Activated effector memory CD4-positive, alpha-beta T cell treated with Interleukin-2 at 50 U/mL for 16 hours (primary cell): ENCODE measurements around the gene ARHGEF16.

Experiments
- DNase-seq: peaks from one replicate; pipeline ENCODE4 v3.0.0-alpha.2; 2020

The ARHGEF16 gene

DNA sequence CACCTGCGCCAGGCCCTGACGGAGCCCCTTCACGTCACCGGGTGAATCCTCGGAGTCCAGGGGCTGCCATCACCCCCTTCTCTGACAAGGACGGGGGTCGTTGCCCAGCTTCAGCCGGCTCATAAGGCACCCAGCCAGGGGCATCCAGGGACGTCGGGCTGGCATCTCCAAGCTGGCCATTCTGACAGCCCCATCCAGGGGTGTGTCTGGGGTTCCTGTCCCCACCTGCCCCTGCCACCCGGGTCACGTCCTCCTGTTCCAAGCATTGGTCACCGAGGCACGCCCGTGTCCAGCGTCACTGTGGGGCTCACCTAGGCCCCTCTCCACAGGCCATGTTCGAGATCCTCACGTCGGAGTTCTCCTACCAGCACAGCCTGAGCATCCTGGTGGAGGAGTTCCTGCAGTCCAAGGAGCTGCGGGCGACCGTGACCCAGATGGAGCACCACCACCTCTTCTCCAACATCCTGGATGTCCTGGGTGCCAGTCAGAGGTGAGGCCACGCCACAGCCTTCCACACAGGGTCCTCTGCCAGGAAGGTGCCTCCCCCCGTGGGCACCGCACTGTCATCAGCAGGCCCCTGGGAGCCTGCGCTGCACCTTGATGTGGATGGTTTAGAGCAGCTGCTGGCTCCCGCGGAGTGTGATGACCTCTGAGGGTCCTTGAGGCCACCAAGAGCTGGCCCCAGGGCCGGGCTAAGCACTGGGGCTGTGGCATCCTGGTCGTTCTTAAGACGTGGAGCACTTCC lies 14.8 kb downstream of the ARHGEF16 start:
- no peak for DNase-seq

DNA sequence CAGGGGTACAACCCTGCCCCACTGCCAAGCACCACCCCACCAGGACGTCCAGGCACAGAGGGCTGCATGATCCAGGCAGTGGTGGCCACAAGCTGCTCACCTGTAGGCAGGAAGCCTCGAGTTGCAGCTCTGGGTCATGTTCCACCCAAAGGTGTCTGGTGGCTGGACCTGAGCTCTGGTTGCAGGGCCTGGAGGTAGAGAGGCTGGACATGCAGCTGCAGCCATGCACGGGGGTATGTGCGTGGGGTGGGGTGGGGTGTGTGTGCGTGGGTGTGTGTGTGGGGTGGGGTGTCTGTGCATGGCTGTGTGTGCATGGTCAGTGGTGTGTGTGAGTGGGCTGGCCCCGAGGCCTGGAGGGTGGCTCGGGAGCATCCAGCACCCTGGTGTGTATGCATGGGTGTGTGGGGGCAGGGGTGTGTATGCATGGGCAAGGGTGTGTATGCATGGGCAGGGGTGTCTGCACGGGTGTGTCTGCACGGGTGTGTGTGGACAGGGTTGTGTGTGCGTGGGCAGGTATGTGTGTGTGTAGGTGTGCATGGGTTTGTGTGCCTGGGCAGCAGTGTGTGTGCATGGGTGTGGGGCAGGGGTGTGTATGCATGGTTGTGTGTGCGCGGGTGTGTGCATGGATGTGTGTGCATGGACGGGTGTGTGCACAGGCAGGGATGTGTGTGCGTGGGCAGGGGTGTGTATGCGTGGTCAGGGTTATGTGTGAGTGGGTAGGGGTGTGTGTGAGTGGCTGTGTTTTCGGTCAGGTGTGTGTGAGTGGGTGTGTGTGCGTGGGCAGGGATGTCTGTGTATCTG lies 15.6 kb downstream of the ARHGEF16 start:
- no peak for DNase-seq

DNA sequence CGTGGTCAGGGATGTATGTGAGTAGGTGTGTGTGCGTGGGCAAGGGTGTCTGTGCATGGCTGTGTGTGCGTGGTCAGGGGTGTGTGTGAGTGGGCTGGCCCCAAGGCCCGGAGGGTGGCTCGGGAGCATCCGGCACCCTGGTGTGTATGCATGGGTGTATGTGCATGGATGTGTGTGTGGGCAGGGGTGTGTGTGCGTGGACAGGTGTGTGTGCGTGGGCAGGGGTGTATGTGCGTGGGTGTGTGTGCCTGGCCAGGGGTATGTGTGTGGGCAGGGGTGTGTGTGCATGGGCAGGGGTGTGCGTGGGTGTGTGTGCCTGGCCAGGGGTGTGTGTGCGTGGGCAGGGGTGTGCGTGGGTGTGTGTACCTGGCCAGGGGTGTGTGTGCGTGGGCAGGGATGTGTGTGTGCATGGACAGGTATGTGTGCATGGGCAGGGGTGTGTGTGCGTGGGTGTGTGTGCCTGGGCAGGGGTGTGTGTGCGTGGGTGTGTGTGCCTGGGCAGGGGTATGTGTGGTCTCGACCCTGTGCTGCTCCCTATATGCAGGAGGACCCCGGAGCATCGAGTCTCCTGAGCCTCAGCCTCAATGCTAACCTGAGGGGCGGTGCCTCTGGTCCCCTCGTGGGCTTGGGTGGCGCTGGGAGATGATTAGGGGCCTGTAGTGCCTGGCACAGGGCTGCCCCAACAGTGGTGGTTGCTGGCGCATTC lies 16.3 kb downstream of the ARHGEF16 start:
- DNase-seq, result no peak

DNA sequence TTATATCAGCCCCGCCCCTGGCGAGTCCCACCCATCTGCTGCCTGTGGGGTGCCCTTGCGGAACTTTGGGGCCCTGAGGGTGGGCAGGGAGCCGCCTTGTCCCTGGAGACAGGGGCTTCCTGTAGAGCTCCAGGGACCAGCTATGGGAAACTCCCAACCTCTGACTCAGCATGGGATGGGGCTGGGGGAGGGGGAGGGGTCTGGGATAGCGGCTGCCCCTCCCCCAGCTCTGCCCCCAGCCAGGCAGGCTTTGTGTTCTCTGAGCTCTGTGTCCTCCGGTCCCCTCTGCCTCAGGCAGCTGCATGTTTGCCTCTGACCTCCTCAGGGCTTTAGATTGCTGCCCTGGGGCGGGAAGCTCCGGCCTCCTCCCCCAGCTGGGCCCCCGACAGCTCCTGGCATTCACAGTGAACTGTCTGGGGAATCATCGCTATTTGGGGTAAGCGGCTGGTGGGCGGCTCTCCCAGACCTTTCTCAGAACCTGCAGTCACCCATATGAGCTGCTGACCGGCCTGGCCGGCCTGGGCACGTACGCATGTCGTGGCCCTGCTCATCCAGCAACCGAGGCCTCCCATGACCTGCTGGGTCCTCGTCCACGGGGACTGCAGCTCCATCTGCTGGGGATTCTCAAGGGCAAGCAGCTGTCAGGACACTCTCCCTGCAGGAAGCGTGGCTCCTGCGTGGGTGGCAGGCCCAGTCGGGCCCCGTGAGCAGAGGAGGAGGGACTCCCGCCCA lies 17.1 kb downstream of the ARHGEF16 start:
- DNase-seq, result no peak

DNA sequence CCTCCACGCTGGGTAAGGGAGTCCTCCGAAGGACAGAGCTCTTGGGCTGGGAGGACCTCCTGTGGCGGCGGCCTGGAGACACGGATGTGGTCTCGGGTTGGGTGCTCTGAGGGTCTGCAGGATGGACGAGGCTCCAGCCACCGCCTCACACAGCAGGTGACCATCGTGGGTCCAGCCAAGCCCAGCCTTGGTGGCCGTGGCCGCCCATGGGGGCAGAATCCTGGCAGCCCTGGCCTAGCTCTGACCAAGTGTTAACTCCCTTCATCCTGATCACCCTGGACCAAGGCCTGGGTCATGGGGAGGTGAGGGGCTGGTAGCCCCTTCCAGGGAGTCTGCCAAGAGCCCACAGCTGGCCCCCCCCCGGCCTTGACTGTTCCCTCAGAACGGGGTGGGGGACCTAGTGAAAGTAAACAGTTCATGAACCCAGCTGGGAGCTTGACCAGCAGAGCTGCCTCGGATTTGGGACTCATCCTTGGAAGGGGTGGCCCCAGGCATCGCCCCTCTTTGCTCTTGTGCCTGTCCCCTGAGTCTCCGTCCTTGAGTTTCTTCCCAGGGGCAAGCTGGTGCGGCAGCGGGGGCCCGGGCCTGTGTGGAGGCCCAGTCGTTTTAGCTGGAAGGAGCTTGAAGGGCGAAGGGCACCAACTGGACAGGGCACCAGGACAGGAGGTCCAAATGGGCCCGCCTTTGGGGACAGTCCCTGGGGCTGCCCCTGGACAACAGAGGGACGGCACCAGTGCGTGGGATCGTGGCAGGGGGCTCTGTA lies 17.8 kb downstream of the ARHGEF16 start:
- no peak for DNase-seq

DNA sequence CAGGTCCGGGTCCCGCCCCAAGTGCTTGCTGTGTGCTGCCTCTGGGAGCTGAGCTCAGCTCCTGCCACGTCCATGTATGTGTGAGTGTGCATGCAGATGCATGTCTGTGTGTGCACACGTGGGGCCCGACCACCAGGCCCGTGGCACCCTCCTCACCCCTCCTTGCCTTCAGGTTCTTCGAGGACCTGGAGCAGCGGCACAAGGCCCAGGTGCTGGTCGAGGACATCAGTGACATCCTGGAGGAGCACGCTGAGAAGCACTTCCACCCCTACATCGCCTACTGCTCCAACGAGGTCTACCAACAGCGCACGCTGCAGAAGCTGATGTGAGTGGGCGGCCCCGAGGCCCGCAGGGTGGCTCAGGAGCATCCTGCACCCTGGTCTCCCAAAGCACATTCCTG lies 18.4 kb downstream of the ARHGEF16 start:
- DNase-seq, result no peak

DNA sequence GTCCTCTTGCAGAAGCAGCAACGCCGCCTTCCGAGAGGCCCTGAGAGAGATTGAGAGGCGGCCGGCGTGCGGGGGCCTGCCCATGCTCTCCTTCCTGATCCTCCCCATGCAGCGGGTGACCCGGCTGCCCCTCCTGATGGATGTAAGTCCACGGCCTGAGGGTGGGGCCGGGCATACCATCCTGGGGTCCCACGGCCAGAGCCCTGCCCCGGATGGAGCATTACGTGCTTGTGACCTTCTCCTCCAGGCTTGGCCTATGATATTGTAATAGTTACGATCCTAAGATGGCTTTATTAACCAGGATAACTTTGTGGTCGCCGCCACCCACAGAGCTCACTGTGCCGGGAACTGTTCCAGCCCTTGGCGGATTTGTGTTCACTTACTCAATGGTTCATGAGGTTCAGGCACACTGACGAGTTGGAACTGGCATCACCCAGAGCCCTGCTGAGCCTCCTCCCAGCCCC lies 18.9 kb downstream of the ARHGEF16 start:
- no peak for DNase-seq

DNA sequence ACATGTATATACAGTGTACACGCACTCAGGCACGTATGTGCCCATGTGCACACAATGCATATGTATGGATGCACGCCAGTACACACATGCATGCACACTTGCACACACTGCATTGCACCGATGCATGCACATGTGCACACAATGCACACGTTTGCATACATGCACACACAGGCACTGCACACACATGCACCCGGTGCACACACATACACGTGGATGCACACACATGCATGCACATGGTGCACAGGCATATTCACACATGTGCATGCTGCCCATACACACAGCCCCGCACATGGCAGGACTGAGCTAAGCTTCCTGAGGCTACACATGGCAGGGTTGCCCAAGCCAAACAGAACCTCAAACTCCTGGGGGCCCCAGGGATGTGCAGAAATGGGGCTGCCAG lies 19.6 kb downstream of the ARHGEF16 start:
- DNase-seq, result no peak

DNA sequence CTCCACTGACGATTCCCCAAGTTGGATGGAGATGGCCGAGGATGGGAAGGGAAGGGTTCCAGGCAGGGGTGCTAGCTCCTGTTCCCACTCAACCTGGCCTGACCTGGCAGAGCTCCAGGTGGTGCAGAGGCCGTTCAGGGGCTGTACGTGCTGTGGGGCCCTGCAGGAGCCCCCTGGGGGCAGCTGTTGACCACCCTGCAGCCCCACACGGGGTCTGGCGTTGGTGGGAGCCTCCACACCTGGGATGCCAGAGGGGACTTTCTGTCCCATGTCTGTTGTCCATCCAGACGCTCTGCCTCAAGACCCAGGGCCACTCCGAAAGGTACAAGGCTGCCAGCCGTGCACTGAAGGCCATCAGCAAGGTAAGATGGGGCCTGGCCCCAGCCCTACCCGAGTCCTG lies 20.0 kb downstream of the ARHGEF16 start:
- no peak for DNase-seq

DNA sequence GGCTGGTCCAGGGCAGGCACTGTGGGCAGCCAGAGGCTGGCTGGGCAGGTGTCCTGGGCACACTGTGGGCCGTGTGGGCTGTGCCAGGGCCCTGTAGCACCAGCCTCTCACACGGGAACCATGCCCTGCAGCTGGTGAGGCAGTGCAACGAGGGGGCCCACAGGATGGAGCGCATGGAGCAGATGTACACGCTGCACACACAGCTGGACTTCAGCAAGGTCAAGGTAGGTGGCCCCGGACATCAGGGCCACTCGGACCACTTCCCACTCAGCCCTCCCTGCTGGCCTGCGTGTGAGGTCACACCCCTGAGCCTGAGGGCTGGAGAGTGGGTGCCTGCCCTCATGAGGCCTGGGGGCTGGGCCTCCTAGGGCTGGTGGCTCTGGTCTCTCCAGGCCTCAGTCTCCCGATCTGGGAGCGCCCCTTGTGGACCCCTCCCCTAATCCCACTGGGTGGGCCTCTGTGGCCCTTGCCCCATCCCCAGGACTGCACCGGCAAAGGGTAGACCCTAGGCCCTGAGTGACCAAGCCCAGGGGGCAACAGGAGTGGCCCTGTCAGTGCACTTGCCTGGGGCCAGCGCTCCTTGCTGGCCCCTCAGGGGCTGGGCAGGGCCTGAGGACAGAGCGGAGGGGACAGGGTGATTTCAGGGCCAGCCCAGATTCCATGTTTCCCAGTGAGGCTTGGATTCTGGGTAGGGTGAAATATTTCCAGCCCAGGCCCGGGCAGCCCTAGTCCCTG lies 21.5 kb downstream of the ARHGEF16 start:
- DNase-seq, result no peak

DNA sequence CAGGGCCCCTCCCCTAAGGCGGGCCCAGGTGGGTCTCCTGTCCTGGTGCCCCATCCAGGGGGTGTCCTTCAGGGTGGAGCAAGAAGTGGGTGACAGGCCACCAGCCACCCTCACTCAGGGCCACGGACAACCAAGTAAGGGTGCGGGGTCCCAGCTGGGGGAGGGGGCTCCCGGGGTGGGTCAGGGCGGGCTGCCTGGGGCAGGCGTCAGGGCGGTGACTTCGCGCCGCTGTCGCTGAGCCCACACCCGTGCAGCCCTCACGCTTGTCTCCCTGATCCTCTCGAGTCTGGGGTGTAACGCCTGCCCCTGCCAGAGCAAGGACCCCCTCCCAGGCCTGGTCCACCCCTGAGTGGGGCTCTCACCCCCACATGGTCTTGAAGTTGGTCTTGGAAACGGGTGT lies 22.2 kb downstream of the ARHGEF16 start:
- no peak for DNase-seq

DNA sequence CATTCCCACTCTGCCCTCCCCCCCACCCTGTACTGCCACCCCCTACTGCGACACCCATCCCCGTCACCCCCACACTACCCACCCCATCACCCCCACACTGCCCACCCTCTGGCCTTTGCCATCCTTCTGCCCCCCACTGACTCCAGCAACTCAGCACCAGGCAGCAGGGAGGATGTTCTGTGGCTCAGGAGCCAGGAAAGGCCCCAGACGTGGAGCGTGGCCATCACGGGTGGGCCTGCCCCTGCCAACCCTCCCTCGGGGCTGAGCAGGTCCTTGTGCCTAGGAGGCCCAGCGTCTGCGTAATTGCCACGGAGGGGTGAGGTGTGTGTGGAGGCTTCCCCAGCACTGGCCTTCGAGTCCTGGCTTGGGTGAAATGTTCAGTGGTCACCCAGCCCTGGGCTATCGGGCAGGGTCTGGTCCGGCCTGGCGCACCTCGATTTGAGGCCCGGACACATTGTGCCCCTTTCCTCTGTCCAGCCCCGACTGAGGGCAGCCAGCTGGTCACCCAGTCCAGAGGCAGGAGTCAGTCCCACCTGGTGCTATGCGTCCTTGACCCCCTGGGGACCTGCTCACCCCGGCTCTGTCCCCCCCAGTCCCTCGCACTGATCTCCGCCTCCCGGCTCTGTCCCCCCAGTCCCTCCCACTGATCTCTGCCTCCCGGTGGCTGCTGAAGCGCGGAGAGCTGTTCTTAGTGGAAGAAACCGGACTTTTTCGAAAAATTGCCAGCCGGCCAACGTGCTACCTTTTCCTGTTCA lies 23.0 kb downstream of the ARHGEF16 start:
- no peak for DNase-seq

DNA sequence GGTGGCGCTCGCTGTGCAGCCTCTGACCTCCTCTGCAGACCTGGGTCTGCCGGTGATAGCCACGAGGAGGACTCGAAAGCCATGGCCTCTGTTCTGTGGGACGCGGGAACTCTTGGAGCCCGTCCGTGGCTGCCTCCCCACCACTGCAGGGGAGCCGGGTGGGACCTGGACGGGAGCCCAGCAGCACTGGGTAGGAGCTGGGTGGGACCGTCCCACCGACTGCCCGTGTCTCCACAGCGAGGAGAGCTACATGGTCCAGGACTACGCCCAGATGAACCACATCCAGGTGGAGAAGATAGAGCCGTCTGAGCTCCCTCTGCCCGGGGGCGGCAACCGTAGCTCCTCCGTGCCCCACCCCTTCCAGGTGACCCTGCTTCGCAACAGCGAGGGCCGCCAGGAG lies 23.7 kb downstream of the ARHGEF16 start:
- no peak for DNase-seq

DNA sequence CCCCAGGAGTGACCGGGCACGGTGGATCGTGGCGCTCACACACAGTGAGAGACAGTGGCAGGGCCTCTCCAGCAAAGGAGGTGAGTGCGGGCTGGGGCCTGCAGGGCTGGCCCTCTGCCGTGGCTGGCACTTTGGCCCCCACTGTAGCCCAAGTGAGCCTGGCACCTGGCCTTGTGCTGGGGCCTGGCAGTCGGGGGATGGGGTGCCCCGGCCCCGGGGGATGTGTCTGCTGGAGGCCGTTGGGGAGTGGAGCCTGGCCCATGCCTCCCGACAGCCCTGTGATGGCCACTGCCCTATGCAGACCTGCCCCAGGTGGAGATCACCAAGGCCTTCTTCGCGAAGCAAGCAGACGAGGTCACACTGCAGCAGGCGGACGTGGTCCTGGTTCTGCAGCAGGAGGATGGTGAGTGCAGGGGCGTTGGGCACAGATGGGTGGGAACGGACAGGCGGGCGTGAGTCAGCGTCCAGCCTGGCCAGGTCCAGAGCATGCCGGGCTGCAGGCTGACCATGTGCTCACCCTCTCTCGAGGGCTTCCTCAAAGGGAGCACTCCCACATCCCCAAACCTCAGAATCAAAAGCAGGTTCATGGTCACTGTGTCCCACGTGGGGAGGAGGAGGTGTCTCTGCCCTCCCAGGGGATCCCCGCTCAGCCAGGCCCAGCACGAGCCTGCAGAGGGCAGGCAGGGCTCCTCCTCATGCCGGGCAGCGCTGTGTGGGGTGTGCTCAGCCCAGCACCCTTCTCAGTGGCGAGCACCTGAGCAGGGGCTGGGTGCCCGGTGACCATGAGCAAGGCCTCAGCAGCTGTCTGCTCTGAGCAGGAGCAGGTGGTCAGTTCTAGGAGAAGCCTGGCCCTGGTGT lies 25.3 kb downstream of the ARHGEF16 start:
- DNase-seq, result no peak

DNA sequence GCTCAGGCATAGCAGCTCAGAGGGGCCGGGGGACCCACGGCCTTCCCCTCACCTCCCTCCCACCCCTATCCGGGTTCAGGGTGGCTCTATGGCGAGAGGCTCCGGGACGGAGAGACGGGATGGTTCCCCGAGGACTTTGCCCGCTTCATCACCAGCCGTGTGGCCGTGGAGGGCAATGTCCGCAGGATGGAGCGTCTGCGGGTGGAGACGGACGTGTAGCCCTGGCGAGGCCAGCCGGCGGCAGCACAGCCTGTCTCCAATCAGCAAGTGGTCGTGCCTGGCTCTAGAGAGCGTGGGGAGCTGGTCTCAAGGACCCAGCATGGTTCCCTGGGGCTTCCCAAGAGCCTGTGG lies 25.9 kb downstream of the ARHGEF16 start:
- no peak for DNase-seq

DNA sequence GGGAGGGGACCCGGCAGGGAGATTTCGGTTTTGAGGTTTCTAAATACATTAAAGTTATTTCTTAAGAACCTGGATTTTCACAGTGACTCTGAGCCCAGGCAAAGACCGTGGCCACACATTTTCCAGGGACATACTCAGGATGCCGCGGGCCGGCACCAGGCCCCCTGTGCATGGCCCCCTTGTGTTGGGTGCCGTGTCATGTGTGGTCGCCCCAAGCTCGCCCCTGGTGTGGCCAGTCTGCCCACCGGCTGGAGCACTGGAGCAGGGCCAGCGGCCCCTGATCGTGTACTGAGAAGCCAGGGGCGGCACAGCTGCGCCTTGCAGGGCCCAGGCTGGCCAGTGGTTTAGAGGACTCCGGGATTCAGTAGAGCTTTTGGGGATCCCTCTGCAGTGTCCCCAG lies 26.6 kb downstream of the ARHGEF16 start:
- no peak for DNase-seq

DNA sequence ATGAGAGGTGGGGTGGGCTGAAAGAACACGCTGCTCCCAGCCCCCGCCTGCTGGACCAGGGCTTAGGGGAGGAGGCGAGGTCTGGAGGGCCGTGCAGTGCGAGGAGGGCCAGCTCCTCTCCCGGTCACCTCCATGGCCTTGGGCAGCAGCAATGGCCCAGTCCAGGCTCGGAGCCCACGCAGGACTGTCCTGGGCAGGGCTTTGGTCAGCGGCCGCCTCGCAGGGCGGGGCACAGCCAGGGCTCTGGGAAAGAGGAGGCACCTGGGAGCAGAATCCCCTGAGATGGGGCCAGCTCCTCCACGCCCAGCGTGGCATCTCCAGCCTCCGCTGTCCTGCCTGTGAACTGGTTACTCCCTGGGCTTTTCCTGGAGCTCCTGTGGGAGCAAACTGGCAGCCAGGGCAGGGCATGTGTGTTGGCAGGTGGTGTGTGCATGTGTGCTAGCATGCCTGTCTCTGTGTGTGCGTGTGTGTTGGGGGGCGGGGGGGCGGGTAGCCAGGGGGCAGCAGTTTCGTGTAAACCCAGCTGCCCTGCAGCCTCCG lies 27.4 kb downstream of the ARHGEF16 start:
- DNase-seq, result no peak

DNA sequence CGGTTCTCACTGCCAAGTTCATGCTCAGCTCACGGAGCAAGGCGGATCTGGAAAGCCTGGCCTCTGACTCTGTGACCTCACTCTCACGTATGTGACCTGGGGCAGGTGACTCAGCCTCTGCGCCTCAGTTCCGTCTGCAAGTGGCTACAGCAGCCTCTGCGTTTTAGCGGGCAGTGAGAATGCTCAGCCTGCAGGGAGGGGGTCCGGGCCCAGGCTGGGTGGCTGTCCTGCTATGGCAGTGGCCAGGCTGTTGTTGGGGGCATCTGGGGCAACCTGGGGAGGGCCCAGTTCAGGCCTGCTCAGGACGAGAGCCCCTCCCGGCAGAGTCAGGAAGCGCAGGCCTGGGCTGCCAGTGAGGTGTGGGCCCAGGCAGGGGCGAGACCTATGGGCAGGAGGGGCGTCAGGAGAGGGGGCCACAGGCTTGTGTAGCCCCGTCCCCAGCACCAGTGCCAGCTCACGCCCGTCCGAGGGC lies 27.9 kb downstream of the ARHGEF16 start:
- DNase-seq, result no peak

DNA sequence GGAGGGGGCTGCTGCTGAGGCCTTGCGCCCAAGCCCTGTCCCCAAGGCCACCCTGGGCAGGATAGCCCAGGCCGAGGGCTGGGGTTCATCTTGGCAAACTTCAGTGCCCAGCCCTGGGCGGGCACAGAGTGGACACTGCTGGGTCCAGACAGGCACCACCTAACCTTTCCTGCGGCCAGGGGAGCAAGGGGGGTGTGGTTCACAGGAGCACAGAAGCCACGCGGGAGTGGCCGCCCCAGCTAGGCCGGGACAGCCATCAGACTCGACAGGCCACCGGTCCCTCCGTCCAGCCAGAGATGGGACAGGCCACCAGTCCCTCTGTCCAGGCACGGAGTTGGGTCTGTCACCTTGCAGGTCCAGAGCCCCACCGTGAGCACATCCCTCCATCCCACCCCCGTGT lies 28.9 kb downstream of the ARHGEF16 start:
- DNase-seq, result no peak
